ENCODE results near the gene SH3RF1. TPM values are rescaled to one million over a fixed set of nuclear protein-coding genes. Genes with fewer than 3 reads are reported as not detected.

The SH3RF1 gene
- total RNA-seq, 1 donor from 2014 or later, result 19.6 TPM

GRCh38 chr4:169249214-169249973 is 21.4 kb downstream of the SH3RF1 start:
- peaks cover 66% of the 10 kb centered on the region for H3K4me1 Mint-ChIP-seq
- TF ChIP-seq CTCF (IDR thresholded peaks at IDR 0.05; ENCODE audit: unreplicated experiment), result no peak
- DNase-seq (ENCODE audit: low spot score in 2 of 2, unreplicated experiment in 2 of 2), result no peak
- peaks cover 6% of the 10 kb centered on the region for H3K36me3 Mint-ChIP-seq
- H3K9me3 Mint-ChIP-seq, result peaks cover 4% of the 10 kb centered on the region
- H3K4me3 Mint-ChIP-seq, result no peak overlapping the region
- no peaks in the 10 kb centered on the region for H3K27me3 Mint-ChIP-seq (ENCODE audit: low read depth)
- H3K27ac Mint-ChIP-seq, result peak overlapping the region; percentile 11

- H3K4me3 Mint-ChIP-seq, result no peak overlapping the region
- no peak for TF ChIP-seq CTCF (IDR thresholded peaks at IDR 0.05; ENCODE audit: unreplicated experiment)
- H3K9me3 Mint-ChIP-seq, result peaks cover 4% of the 10 kb centered on the region
- no peaks in the 10 kb centered on the region for H3K27me3 Mint-ChIP-seq (ENCODE audit: low read depth)
- DNase-seq (ENCODE audit: low spot score in 2 of 2, unreplicated experiment in 2 of 2), result no peak
- peaks cover 66% of the 10 kb centered on the region for H3K4me1 Mint-ChIP-seq
- H3K36me3 Mint-ChIP-seq, result peaks cover 6% of the 10 kb centered on the region
- no peak overlapping the region for H3K27ac Mint-ChIP-seq
Measured at GRCh38 chr4:169248645-169249044, 22.1 kb downstream of the SH3RF1 start.

GRCh38 chr4:169246957-169247396 is 23.8 kb downstream of the SH3RF1 start:
- Mint-ChIP-seq H3K36me3 (peaks cover 8% of the 10 kb centered on the region), H3K27ac (peak overlapping the region; percentile 22), H3K27me3 (ENCODE audit: low read depth) (no peaks in the 10 kb centered on the region), H3K9me3 (peaks cover 4% of the 10 kb centered on the region), H3K4me1 (peaks cover 53% of the 10 kb centered on the region), H3K4me3 (no peak overlapping the region)
- no peak for DNase-seq (ENCODE audit: low spot score in 2 of 2, unreplicated experiment in 2 of 2)
- no peak for TF ChIP-seq CTCF (IDR thresholded peaks at IDR 0.05; ENCODE audit: unreplicated experiment)

GRCh38 chr4:169246279-169246678 is 24.5 kb downstream of the SH3RF1 start:
- no peak for TF ChIP-seq CTCF (IDR thresholded peaks at IDR 0.05; ENCODE audit: unreplicated experiment)
- Mint-ChIP-seq H3K27ac (no peak overlapping the region), H3K9me3 (peaks cover 4% of the 10 kb centered on the region), H3K4me3 (no peak overlapping the region), H3K4me1 (peaks cover 46% of the 10 kb centered on the region), H3K36me3 (peaks cover 8% of the 10 kb centered on the region), H3K27me3 (ENCODE audit: low read depth) (no peaks in the 10 kb centered on the region)
- DNase-seq (ENCODE audit: low spot score in 2 of 2, unreplicated experiment in 2 of 2), result no peak

GRCh38 chr4:169245061-169245460 is 25.7 kb downstream of the SH3RF1 start:
- Mint-ChIP-seq H3K27me3 (ENCODE audit: low read depth) (no peaks in the 10 kb centered on the region), H3K4me1 (peaks cover 40% of the 10 kb centered on the region), H3K27ac (no peak overlapping the region), H3K36me3 (peaks cover 8% of the 10 kb centered on the region), H3K9me3 (peaks cover 4% of the 10 kb centered on the region), H3K4me3 (no peak overlapping the region)
- no peak for DNase-seq (ENCODE audit: low spot score in 2 of 2, unreplicated experiment in 2 of 2)
- TF ChIP-seq CTCF (IDR thresholded peaks at IDR 0.05; ENCODE audit: unreplicated experiment), result no peak
